HG03342 (cell line): ENCODE results near the gene KLHL3.
"Not testable (repeated sequence)": the region's sequence is repeated elsewhere in the genome, so short reads cannot be mapped to it uniquely, and the experiment has no call there.

Source experiments
- ATAC-seq: cut with Tn5 transposase; IDR thresholded peaks from one replicate; pipeline ENCODE4 v1.9.1; 2021; ENCODE audit warnings: mild to moderate bottlenecking, moderate library complexity; ENCODE audit not compliant: unreplicated experiment

The KLHL3 gene, protein sequence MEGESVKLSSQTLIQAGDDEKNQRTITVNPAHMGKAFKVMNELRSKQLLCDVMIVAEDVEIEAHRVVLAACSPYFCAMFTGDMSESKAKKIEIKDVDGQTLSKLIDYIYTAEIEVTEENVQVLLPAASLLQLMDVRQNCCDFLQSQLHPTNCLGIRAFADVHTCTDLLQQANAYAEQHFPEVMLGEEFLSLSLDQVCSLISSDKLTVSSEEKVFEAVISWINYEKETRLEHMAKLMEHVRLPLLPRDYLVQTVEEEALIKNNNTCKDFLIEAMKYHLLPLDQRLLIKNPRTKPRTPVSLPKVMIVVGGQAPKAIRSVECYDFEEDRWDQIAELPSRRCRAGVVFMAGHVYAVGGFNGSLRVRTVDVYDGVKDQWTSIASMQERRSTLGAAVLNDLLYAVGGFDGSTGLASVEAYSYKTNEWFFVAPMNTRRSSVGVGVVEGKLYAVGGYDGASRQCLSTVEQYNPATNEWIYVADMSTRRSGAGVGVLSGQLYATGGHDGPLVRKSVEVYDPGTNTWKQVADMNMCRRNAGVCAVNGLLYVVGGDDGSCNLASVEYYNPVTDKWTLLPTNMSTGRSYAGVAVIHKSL

DNA sequence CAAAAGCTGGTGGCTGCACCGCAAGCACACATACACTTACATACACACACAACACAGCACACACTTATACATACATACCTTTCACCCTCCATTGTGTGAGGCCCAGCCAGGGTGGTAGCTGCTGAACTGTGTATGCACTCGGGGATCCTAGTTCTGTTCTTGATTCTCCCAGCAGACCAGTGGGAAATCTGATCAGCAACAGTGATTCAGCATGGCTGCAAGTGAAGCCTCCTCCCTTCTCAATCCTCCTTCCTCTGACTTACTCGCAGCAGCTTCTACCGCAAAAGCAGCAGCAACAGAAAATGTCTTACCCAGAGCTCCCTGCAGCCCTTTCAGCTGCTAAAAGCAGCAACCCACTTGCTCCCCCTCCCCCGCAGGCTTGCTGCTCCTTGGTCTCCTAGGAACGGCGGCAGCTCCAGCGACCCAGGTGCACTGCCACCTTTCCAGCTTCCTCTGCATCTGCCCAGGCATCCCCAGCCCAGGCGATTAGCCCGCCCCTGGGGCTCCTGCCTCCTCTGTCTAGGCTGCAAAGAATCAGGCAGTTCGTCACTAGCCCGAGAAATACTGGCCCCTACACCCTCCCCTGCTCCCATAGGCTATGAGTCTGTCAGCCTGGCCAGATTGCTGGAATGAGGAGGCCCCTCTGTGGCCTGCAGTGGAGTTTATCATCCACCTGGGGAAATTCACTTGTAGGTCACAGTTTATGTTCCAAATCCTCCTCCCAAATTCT lies at the start of gene KLHL3:
Gene KLHL3 (minus strand): TSS at position 535 of the 730 bp plus-strand sequence. CDS start 443 bp downstream, at position 92.
- peak; percentile 58 for ATAC-seq

DNA sequence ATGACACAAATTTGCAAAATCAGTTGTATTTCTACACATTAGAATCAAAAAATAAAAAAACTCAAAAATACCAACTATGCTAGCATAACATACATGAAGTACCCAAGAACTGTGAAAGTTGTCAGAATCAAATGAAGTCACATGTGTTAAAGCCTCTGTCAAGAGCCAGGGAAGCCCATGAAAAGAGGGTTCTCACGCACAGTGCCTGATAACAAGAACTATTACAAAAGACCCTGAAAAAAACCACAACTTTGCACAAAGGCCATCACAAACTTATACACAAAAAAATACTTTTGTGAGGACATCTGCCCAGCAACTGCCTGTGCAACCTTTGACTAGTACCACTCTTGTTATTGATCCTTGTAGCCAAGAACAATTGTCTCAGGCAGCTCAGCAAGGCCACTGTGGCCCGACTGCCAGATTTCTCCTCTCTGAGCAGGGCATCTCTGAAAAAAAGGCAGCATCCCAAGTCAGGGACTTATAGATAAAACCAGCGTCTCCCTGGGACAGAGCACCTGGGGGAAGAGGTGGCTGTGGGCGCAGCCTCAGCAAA lies 47.2 kb upstream of the KLHL3 start:
- no peak for ATAC-seq

DNA sequence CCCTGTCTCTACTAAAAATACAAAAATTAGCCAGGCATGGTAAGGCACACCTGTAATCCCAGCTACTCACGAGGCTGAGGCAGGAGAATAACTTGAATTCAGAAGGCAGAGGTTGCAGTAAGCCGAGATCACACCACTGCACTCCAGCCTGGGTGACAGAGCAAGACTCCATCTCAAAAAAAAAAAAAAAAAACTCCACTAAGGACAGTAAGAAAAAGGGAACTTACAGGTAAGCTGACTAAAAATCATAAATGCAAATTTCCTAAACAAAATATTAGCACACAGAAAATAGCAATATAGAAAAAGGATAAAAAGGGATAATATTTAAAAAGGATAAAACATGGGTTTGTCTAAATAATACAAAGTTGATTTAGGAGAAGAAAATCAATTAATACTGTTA lies 46.2 kb upstream of the KLHL3 start:
- no peak for ATAC-seq

DNA sequence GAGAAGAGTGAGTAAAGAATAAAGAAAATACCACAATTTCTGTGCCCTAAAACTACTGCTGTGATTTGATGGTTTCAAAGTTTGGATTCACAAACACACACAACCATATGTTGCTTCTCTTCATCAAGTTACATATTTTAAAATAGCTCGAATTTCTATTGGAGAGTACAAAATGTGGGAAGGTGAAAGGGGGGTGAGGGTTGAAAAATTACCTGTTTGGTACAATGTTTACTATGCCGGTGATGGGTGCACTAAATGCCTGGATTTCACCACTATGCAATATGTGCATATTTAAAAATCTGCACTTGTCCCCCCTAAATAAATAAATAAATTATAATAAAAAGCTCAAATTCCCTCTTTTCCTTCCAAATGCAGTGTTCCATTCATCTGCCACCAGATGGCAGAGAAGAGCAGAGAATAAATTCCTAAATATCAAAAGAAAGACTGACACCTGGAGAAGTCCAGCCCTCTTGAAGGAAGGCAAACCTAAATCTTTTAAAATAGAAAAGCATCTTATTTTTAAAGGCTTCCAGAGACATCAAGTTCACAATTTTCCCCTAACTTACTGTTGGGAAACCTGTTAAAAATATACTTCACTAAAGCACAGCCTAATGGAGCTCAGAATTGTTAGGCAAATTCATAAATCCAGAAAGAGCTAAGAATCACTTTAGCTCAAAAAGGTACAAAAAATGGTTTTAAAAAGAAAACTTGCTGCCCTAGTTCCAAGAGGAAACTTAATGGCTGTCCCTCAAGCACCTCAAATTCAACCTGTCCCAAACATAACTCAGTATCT lies 43.1 kb upstream of the KLHL3 start:
- no peak for ATAC-seq

DNA sequence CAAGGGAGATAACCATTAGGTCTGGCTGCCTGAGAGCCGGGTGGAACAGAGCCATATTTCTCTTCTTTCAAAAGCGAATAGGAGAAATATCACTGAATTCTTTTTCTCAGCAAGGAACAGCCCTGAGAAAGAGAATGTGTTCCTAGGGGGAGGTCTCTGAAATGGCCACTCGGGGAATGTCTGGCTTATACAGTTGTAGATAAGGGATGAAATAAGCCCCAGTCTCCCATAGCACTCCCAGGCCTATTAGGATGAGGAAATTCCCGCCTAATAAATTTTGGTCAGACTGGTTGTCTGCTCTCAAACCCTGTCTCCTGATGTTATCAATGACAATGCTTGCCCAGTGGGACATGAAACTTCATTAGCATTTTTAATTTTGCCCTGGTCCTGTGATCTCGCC lies 32.0 kb upstream of the KLHL3 start:
- ATAC-seq: not testable (repeated sequence)

DNA sequence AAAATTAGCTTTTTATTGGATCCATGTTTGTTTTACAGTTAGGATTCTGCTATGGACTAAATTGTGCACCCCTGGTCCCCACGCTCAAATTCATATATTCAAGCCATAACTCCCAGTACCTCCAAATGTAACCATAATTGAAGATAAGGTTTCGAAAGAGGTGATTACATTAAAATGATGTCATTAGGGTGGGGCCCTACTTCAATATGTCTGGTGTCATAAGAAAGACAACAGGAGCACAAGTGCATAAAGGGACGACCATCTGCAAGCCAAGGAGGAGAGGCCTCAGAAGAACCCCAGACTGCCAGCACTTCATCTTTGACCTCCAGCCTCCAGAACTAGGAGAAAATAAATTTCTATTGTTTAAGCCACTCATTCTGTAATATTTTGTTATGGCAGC lies 25.7 kb upstream of the KLHL3 start:
- no peak for ATAC-seq

DNA sequence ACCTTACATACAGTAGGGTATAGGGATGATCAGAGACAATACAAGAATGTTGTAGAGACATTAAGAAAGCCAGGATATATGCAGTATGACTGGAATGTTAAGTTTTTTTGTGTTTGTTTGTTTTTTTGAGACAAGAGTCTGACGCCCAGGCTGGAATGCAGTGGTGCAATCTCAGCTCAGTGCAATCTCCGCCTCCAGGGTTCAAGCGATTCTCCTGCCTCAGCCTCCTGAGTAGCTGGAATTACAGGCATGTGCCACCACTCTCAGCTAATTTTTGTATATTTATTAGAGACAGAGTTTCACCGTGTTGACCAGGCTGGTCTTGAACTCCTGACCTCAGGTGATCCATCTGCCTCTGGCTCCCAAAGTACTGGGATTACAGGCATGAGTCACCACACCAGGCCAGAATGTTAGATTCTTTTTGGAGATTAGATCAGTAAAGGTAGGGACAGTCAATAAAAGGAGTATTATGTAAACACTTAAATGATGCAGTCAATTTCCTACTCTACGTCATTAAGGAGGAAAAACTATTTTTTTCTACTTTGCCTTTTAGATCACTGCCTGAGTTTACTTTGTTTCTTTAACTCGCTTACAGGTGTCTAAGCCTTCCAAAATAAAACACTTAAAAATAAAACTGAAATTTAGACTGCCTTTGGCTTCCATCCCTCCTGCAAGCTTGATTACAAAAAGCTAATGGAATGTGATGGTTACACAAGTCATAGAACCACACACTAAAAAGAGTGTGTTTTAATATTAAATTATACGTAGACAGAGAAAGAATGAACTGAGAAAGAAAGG lies 25.0 kb upstream of the KLHL3 start:
- ATAC-seq: no peak

DNA sequence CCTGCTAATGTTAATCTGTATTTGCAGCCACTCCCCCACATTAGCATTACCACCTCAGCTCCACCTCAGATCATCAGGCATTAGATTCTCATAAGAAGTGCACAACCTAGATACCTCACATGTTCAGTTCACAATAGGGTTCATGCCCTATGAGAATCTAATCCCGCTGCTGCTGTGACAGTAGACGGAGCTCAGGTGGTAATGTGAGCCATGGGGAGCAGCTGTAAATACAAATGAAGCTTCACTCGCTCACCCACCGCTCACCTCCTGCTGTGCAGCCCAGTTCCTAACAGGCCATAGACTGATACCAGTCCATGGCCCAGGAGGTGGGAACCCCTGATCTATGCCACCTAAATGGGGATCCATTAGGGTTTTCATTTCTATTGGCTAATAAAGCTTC lies 24.4 kb upstream of the KLHL3 start:
- no peak for ATAC-seq

DNA sequence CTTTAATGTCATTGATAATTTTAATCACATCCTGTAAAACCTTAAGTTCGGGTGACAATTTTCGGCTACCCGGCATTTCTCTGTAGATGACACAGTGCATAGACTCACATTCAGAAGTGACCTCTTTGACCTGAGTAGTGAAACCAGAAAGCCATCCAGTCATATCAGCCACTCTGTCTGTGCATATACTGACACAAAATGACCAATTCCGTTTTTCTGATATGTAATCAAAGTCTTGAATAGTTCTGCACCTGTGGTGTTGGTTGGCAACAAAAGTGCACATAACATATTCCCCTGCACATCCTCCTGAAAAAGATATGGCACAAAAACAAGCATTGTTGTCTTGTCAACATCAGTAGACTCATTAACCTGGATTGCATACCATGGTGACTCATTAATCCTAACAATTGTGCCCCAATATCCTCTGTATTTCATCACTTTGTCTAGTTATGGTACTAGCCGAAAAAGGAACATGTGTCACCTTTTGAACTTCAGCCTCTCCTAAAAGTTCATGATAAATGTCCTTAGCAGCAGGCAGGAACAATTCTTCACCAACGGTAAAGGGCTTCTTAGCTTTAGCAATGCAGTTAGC lies 22.9 kb upstream of the KLHL3 start:
- peak; percentile 31 for ATAC-seq

DNA sequence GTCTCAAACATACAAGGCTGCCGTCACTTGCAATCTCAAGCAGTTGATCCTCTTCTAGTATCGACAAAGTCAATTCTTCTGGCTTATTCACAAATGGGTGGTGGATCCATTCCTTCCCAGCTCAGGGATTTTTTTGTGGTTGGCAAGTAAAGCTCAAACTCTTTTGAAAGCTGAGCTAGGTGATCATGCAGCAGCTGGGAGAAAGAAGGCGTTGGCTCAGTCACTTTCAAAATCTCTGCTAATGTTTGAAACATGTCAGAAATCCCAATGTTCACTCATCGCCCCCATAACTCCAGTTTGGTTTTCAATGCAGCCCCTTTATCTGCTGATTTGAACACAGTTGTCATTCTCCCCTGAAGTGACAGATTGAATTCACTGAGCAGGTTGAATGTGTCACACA lies 22.2 kb upstream of the KLHL3 start:
- no peak for ATAC-seq

DNA sequence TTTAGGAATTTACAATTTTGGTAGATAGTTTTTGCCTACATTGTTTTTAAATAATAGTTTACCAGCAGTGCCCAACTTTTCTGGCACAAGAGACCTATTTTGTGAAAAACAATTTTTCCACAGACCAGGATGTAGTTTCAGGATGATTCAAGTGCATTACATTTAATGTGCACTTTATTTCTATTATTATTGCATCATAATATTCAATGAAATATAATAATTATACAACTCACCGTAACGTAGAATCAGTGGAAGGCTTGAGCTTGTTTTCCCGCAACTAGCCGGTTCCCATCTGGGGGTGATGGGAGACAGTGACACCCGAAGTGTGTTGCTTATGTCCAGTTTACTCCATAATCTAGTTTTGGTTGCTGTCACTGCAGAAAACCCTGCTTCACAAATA lies 21.7 kb upstream of the KLHL3 start:
- ATAC-seq: no peak

DNA sequence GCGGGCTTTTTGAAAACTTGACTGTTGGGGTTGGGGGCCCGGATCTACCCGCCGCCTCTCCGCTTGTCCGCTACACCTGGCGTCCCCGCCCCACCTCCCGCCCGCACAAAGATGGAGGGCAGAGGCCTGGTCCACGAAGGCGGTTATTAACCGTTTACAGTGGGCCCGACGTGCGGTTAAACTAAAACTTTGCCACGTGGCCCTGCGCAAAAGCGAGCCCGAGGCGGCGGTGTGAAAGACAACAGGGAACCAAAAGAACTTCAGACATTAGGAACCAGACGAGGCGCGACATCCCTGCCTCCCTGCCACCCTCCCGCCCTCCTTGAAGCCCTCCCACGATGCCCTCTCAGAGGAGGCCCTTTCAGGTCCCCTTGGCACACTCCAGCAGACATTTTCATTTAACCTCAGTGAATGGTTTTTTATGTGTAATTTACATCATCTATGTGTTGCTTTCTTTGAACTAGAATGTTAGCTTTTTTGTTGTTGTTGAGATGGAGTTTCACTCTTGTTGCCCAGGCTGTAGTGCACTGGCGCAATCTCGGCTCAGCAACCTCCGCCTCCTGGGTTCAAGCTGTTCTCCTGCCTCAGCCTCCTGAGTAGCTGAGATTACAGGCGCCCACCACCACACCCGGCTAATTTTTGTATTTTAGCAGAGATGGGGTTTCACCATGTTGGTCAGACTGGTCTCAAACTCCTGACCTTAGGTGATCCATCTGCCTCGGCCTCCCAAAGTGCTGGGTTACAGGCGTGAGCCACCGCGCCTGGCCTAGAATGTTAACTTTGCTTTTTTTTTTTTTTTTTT lies 19.3 kb upstream of the KLHL3 start:
- no peak for ATAC-seq

DNA sequence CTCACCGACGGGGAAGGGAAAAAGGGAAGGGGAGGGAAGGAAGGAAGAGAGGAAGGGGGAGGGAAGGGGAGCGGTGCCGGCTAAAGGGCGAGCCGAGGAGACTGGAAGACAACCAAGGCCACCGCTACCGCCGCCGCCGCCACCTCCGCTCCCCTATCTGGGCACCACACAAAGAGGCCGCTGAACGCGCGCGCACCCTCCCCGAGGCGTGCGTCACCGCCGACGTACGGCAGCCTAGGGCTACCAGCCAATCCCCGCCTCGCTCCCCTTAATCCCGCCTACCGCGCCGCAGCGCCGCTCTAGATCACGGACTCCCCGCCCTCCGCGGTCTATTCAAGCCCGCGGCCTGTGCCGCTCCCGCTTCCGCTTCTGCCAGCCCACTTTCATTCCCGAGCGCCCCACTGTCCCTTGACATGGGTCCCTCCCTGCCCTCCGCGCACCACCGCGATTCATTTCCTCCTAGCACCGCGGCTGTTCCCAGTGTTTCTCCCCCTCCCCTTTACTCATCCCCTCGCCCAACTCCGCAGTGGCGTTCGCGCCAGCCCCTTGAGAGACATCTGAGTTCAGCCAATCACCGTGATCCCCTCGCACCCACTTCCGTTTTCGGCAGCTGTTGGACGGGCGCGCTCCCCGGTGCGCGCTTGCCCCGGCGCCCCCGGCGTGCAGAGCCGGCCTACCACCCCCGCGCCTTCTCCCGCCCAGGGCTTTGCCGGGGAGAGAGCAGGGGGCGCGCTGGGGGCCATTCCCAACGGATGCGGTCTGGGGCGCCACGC lies 18.5 kb upstream of the KLHL3 start, which contains the start of gene HNRNPA0:
Gene HNRNPA0 (minus strand): TSS at position 176 of the 773 bp plus-strand sequence. CDS start 297 bp downstream, outside the sequence.
- ATAC-seq: peak; percentile 78

DNA sequence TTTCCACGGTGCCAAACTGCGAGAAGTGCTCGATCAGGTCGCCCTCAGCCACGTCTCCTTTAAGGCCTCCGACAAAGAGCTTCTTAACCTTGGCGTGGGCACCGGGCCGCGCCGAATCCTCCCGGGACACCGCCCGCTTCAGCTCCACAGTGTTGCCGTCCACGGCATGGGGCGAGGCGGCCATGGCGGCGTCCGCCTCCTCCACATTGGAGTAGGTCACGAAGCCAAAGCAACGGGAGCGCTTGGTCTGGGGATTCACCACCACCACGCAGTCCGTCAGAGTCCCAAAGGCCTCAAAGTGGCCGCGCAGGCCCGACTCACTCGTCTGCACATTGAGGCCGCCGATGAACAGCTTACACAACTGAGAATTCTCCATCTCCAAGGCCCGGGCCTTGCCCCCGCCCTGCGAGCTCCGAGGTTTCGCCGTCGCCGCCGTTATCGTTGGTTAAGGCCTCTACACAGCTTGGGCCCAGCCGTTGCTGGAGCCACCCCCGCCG lies 17.9 kb upstream of the KLHL3 start:
- peak; percentile 8 for ATAC-seq

DNA sequence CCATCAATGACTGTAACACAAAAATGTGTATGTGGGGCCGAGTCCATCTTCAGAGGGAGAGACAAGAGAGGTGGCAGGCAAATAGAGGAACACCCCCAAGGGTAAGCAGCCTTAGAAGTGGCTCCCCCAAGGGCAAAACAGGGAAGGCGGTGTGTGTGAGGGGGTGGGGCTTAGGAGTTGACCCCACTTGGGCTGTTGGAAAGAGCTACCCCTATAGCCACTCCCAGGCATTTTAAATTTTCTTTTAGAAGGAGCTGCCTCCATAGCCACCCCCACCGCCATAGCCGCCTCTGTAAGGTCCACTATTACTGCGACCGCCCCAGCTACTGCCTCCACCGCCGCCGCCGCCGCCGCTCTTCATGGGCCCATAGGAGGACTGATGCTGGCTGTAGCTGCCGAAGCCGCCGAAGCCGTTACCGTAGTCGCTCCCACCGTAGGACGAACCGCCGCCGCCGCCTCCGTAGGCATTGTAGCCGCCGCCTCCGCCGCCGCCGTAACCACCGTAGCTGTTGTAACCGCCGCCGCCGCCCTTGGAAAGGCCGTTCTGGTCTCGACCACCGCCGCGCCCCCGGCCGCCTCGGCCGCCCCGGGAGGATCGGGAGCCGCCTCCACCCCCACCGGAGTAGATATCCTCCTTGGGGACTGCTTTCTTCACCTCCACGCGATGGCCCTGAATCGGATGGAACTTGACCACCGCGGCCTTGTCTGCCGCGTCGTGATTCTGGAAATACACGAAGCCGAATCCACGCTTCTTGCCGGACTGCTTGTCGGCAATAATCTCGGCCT lies 17.2 kb upstream of the KLHL3 start:
- ATAC-seq: no peak

DNA sequence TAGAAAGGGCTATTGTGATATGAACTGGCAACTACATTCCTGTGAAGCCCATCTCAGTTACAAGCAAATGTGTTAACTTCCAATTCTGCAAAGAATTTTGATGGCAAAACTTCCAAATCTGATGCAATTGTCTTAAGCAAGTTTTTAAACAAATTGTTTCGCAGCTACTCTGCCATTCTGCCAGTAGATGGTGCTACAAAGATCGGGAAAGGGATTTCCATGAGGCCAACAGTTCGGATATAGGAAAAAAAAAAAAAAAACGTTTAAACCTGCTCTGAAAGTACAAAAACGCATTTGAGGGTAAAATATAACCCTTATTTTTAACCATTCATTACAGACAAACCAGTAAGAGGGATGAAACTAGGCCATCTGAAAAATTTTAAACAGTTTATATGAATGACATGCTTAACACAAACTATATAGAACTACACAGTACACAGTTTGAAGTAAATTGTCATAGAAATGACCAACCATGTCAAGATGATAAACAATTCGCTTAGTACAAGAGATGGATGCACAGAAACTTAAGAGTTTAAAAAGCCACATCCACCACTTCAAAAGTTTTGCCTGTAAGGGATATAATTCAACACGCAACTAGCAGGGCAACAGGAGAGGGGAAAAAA lies 16.1 kb upstream of the KLHL3 start:
- no peak for ATAC-seq
